GM12878 (cell line): ENCODE results near the gene ZNF454.

Experiments
- BRCA1 ChIP-seq: IDR thresholded peaks from 2 replicates; pipeline ENCODE4 v1.6.1; 2011; ENCODE audit warnings: low read depth, low read length, improper control_type of control experiment
- CREM ChIP-seq: IDR thresholded peaks from 2 replicates; pipeline ENCODE4 v1.6.1; 2014; ENCODE audit warnings: antibody characterized with exemption, low read depth
- NFYA ChIP-seq: IDR thresholded peaks from 2 replicates; pipeline ENCODE4 v1.6.1; 2011; ENCODE audit warnings: low read depth, mild to moderate bottlenecking, low read length, improper control_type of control experiment, borderline replicate concordance
- POLR2A ChIP-seq: IDR thresholded peaks from 2 replicates; pipeline ENCODE4 v1.6.1; 2011; ENCODE audit warnings: low read depth, mild to moderate bottlenecking, low read length
- TF ChIP-seq, protein P1 (sequence below), 3 experiments: IDR thresholded peaks in 2 of 3; conservative IDR thresholded peaks in 1 of 3; 2 replicates each; pipeline ENCODE4 v1.5.1; 2011; ENCODE audit warnings: low read depth in 3 of 3, low read length in 3 of 3, mild to moderate bottlenecking in 3 of 3, control low read depth in 2 of 3, moderate library complexity in 2 of 3, inconsistent platforms in 1 of 3, mixed read lengths in 1 of 3; ENCODE audit not compliant: control insufficient read depth in 2 of 3, insufficient read depth in 1 of 3; ENCODE audit errors: extremely low read depth in 1 of 3

DNA sequence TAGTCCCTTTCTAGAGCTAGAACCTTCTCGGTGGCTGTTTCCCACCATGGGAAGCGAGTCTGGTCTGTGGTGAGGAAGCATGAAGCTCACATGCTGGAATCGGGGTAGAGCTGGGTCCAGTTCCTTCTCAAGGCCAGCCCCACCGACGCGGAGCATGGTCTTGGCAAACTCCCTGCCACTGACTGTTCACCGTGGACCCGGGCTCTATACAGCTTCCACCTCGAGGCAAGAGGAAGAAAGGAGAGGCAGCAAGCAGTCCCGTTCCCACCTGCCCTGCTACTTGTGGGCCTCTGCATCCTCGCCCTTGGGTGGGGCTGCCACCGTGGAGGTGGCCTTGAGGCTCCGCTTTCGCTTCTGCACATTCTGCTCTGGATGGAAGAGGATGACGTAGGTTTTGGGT is 40.4 kb downstream of the ZNF454 start:
- no peak for TF ChIP-seq NFYA
- TF ChIP-seq, protein P1, sequence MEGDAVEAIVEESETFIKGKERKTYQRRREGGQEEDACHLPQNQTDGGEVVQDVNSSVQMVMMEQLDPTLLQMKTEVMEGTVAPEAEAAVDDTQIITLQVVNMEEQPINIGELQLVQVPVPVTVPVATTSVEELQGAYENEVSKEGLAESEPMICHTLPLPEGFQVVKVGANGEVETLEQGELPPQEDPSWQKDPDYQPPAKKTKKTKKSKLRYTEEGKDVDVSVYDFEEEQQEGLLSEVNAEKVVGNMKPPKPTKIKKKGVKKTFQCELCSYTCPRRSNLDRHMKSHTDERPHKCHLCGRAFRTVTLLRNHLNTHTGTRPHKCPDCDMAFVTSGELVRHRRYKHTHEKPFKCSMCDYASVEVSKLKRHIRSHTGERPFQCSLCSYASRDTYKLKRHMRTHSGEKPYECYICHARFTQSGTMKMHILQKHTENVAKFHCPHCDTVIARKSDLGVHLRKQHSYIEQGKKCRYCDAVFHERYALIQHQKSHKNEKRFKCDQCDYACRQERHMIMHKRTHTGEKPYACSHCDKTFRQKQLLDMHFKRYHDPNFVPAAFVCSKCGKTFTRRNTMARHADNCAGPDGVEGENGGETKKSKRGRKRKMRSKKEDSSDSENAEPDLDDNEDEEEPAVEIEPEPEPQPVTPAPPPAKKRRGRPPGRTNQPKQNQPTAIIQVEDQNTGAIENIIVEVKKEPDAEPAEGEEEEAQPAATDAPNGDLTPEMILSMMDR (IDR thresholded peaks at IDR 0.05 in 2 of 3, conservative IDR thresholded peaks at IDR 0.05 in 1 of 3; ENCODE audit: control insufficient read depth in 2 of 3, extremely low read depth in 1 of 3, insufficient read depth in 1 of 3, low read depth in 3 of 3, low read length in 3 of 3), result no peak
- TF ChIP-seq POLR2A, result no peak
- no peak for TF ChIP-seq CREM
- TF ChIP-seq BRCA1, result no peak
